Activated CD4-positive, alpha-beta memory T cell treated with anti-CD3 and anti-CD28 coated beads for 36 hours (primary cell): Measurements from ENCODE around the gene IKZF4. TPM values are rescaled to one million over a fixed set of nuclear protein-coding genes. Genes with fewer than 3 reads are reported as not detected.
"Not testable (repeated sequence)": the region's sequence is repeated elsewhere in the genome, so short reads cannot be mapped to it uniquely, and the experiment has no call there.

ENCODE experiments used
- CTCF ChIA-PET: fragments of 350-600 bp; sonication (Branson Sonifier 250); formaldehyde crosslinking; loops from one replicate; lab custom pipeline; 2021; ENCODE audit warnings: antibody characterized with exemption, inconsistent platforms; lab: Charles Lee
- POLR2A ChIA-PET: fragments of 350-600 bp; sonication (Branson Sonifier 250); formaldehyde crosslinking; loops from one replicate; lab custom pipeline; 2021; ENCODE audit warnings: antibody characterized with exemption; lab: Charles Lee
- DNase-seq: peaks from one replicate; pipeline ENCODE4 v3.0.0-alpha.2; 2020
- H3K27ac Mint-ChIP-seq: one replicate; pipeline ENCODE4 v1.8.0; 2021; ENCODE audit warnings: mixed read lengths
- H3K27me3 Mint-ChIP-seq: one replicate; pipeline ENCODE4 v1.8.0; 2021; ENCODE audit warnings: mixed read lengths
- H3K36me3 Mint-ChIP-seq: one replicate; pipeline ENCODE4 v1.8.0; 2021; ENCODE audit warnings: mixed read lengths
- H3K4me1 Mint-ChIP-seq: one replicate; pipeline ENCODE4 v1.8.0; 2021; ENCODE audit warnings: low read depth, mixed read lengths
- H3K4me3 Mint-ChIP-seq: one replicate; pipeline ENCODE4 v1.8.0; 2021; ENCODE audit warnings: mild to moderate bottlenecking, mixed read lengths
- H3K9me3 Mint-ChIP-seq: one replicate; pipeline ENCODE4 v1.8.0; 2021; ENCODE audit warnings: mixed read lengths
- intact Hi-C: fragments of 100-400 bp; cut with micrococcal nuclease; formaldehyde crosslinking; loops from one replicate; pipeline ENCODE4 v1.15.1; 2023
- total RNA-seq, 2 experiments: library from RNA; stranded (reverse); gene quantifications; one replicate each; pipeline ENCODE4 v1.2.3, GENCODE V29; 2021

Gene IKZF4
- total RNA-seq, 2 experiments from 2014 or later: 14.4 to 15.1 TPM

GRCh38 chr12:55999522-55999921, 21.3 kb upstream of the IKZF4 start:
- H3K27me3 Mint-ChIP-seq, H3K27ac Mint-ChIP-seq, H3K4me3 Mint-ChIP-seq, H3K9me3 Mint-ChIP-seq, H3K36me3 Mint-ChIP-seq: not testable (repeated sequence)
- POLR2A ChIA-PET: interaction anchor here (1.2 kb wide), 1 partner anchor 9 kb away, joined by 5 read pairs; no protein-coding TSS in a partner anchor
- intact Hi-C loops: loop anchor here (5.0 kb wide), 1 partner anchor 103 kb away; the partner anchor contains the start of gene PA2G4
- H3K4me1 Mint-ChIP-seq: peaks cover 19% of the 10 kb centered on the region
- CTCF ChIA-PET: interaction anchor here (0.6 to 6.0 kb wide), 5 partner anchors 17 to 132 kb away, joined by 3 to 102 read pairs (median 3); no protein-coding TSS in a partner anchor
- DNase-seq: peak; percentile 25

- H3K27me3 Mint-ChIP-seq, H3K4me3 Mint-ChIP-seq, H3K27ac Mint-ChIP-seq, H3K36me3 Mint-ChIP-seq, H3K9me3 Mint-ChIP-seq, DNase-seq: not testable (repeated sequence)
- POLR2A ChIA-PET: interaction anchor here (1.2 kb wide), 1 partner anchor 8 kb away, joined by 5 read pairs; no protein-coding TSS in a partner anchor
- intact Hi-C loops: loop anchor here (5.0 kb wide), 1 partner anchor 102 kb away; the partner anchor contains the start of gene PA2G4
- CTCF ChIA-PET: interaction anchor here (0.9 to 1.2 kb wide), 2 partner anchors 20 to 29 kb away, joined by 3 read pairs; no protein-coding TSS in a partner anchor
- peaks cover 19% of the 10 kb centered on the region for H3K4me1 Mint-ChIP-seq
These were observed 20.8 kb upstream of the IKZF4 start for GRCh38 chr12:55999999-56000540.

DNA sequence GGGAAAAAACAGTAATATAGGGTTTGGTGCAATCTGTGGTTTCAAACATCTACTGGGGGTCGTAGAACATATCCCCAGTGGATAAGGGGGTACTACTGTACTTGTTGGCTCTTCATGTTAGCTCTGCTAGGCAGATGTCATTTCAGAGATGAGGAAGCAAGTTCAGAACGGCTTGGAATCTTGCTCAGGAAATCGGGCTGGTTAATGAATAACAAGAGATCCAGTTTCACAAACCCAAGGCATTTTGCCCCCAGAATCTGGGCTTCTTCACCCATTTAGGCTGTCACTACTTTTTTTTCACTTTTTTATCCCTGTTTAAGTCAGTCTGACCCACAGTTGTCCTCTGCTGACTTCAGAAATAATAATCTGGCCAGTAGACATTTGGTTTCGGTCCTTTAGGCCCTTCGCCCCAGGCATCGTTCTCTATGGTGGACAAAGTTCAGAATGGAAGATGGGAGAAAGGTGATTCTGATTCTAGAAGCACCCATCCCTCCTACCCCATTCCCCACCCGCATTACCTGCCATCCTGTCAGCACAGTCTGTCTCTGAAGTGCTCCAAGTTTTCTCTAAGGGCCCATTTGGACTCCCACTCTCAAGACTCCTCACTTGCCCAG, 19.2 kb upstream of the IKZF4 start:
- Mint-ChIP-seq H3K4me3 (no peak overlapping the region), H3K36me3 (no peaks in the 10 kb centered on the region), H3K27ac (no peak overlapping the region), H3K9me3 (no peaks in the 10 kb centered on the region), H3K4me1 (peaks cover 14% of the 10 kb centered on the region), H3K27me3 (peaks cover 5% of the 10 kb centered on the region)
- ChIA-PET CTCF (no interaction called here), POLR2A (interaction anchor here (0.6 kb wide), 1 partner anchor 19 kb away, joined by 3 read pairs; the partner anchor contains the start of gene IKZF4)
- no peak for DNase-seq
- intact Hi-C loops: no loop called here

- intact Hi-C loops, H3K27ac Mint-ChIP-seq: not testable (repeated sequence)
- CTCF ChIA-PET: interaction anchor here (1.5 kb wide), 1 partner anchor 26 kb away, joined by 4 read pairs; no protein-coding TSS in a partner anchor
These were observed 17.5 kb upstream of the IKZF4 start for GRCh38 chr12:56003376-56003775.

GRCh38 chr12:56004211-56004610, 16.6 kb upstream of the IKZF4 start:
- Mint-ChIP-seq H3K4me1 (peaks cover 22% of the 10 kb centered on the region), H3K27ac (no peak overlapping the region), H3K4me3 (no peak overlapping the region), H3K9me3 (no peaks in the 10 kb centered on the region), H3K36me3 (no peaks in the 10 kb centered on the region), H3K27me3 (no peaks in the 10 kb centered on the region)
- ChIA-PET POLR2A (no interaction called here), CTCF (interaction anchor here (1.5 to 6.9 kb wide), 2 partner anchors 8 to 25 kb away, joined by 4 to 49 read pairs; partner anchors contain the start of gene SUOX)
- DNase-seq: no peak
- intact Hi-C loops: no loop called here

More at GRCh38 chr12:56003376-56003775, 17.5 kb upstream of the IKZF4 start:
- POLR2A ChIA-PET, H3K9me3 Mint-ChIP-seq, H3K27me3 Mint-ChIP-seq, H3K4me3 Mint-ChIP-seq, H3K36me3 Mint-ChIP-seq, DNase-seq: not testable (repeated sequence)
- H3K4me1 Mint-ChIP-seq: peaks cover 18% of the 10 kb centered on the region

- peak; percentile 71 for DNase-seq
- Mint-ChIP-seq H3K4me3 (peak overlapping the region; percentile 79), H3K9me3 (no peaks in the 10 kb centered on the region), H3K36me3 (no peaks in the 10 kb centered on the region), H3K27ac (peak overlapping the region; percentile 69), H3K4me1 (peaks cover 24% of the 10 kb centered on the region), H3K27me3 (no peaks in the 10 kb centered on the region)
- intact Hi-C loops: loop anchor here (1.0 to 2.0 kb wide), 2 partner anchors 13 to 35 kb away; partner anchors contain the start of gene IKZF4
- POLR2A ChIA-PET: interaction anchor here (1.0 to 1.4 kb wide), 6 partner anchors 8 to 96 kb away, joined by 3 to 5 read pairs (median 4); partner anchors contain the start of genes RAB5B and SUOX
- CTCF ChIA-PET: interaction anchor here (1.6 to 6.9 kb wide), 2 partner anchors 11 to 21 kb away, joined by 7 to 49 read pairs; partner anchors contain the start of gene SUOX
These were observed 13.0 kb upstream of the IKZF4 start for GRCh38 chr12:56007564-56008559.

DNA sequence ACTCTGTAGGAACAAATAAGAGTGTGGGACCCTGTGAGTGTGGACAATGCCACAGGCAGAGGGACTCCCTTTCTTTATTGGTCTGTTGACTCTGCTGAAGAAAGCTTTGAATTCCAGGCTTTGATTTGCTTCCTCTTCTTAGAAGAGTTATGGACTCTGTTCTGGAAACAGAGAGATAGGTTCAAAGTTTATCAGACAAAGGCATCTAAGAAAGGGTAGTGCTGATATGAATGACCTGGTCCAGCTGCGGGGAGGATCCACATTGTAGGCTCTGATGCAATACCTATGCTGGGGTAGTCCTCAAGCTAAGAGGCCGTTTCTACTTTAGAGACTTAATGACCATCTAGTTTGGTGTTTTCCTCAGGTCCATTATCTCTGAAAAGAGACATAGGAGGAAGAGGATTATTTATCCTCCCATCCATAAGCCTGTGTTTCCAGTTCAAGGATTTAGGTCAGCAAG, 10.7 kb upstream of the IKZF4 start:
- intact Hi-C loops: no loop called here
- H3K9me3 Mint-ChIP-seq: no peaks in the 10 kb centered on the region
- no peaks in the 10 kb centered on the region for H3K36me3 Mint-ChIP-seq
- CTCF ChIA-PET: interaction anchor here (0.6 to 6.9 kb wide), 4 partner anchors 13 to 295 kb away, joined by 3 to 49 read pairs (median 4); partner anchors contain the start of genes BLOC1S1 and SUOX
- no peaks in the 10 kb centered on the region for H3K27me3 Mint-ChIP-seq
- DNase-seq: no peak
- POLR2A ChIA-PET: no interaction called here
- H3K27ac Mint-ChIP-seq: no peak overlapping the region
- H3K4me3 Mint-ChIP-seq: no peak overlapping the region
- peaks cover 24% of the 10 kb centered on the region for H3K4me1 Mint-ChIP-seq

- no peaks in the 10 kb centered on the region for H3K27me3 Mint-ChIP-seq
- CTCF ChIA-PET: interaction anchor here (0.9 to 1.3 kb wide), 2 partner anchors 13 to 15 kb away, joined by 3 to 8 read pairs; no protein-coding TSS in a partner anchor
- POLR2A ChIA-PET: interaction anchor here (0.6 to 0.8 kb wide), 2 partner anchors 34 to 1057 kb away, joined by 3 to 4 read pairs; no protein-coding TSS in a partner anchor
- intact Hi-C loops: no loop called here
- H3K9me3 Mint-ChIP-seq: no peaks in the 10 kb centered on the region
- H3K36me3 Mint-ChIP-seq: no peaks in the 10 kb centered on the region
- H3K4me3 Mint-ChIP-seq: no peak overlapping the region
- H3K4me1 Mint-ChIP-seq: peaks cover 30% of the 10 kb centered on the region
- H3K27ac Mint-ChIP-seq: no peak overlapping the region
- DNase-seq: no peak
These were observed 9.2 kb upstream of the IKZF4 start for GRCh38 chr12:56011509-56012090.

DNA sequence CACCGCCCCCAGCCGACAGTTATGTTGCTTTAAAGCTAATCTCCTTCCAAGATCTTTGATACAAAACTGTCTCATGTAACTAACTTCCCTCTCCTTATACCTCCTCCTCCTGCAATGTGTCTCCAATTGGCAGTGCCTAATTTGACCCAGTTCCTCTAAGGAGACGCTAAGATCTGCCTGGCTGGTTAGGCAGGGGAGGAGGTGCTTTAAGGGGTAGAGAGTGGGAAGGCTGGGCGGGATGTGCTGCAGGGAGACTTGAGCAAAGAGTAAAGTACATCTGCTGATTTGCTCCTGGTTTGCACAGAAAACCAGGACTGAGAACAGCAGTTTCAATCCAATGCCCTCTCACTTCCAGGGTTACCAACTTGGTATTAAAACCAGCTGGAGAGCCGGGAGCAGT, 7.4 kb upstream of the IKZF4 start:
- POLR2A ChIA-PET: interaction anchor here (1.0 to 1.1 kb wide), 2 partner anchors 27 to 40 kb away, joined by 3 to 4 read pairs; partner anchors contain the start of gene RAB5B
- Mint-ChIP-seq H3K4me1 (peaks cover 19% of the 10 kb centered on the region), H3K27me3 (no peaks in the 10 kb centered on the region), H3K36me3 (no peaks in the 10 kb centered on the region), H3K4me3 (no peak overlapping the region), H3K27ac (no peak overlapping the region), H3K9me3 (no peaks in the 10 kb centered on the region)
- CTCF ChIA-PET: interaction anchor here (0.7 to 1.1 kb wide), 2 partner anchors 16 to 67 kb away, joined by 3 read pairs; no protein-coding TSS in a partner anchor
- intact Hi-C loops: no loop called here
- no peak for DNase-seq

DNA sequence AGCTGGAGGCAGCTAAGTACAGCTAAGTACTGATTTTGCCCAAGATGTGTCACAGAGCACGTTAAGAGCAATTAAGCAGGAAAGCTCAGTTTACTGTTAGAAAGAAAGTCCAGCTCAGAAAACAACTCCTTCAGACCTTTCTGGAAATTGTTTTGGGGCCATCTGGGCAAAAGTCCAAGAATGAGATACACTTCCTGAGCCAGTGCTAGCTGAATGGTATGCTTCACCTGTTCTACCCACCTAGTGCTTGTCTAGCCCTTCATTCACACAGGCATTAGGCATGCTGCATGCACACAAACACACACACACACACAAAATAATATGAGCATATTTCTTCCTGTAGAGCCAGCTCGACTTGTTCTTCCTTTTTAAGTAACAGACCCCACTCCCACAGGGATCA, 6.6 kb upstream of the IKZF4 start:
- no peaks in the 10 kb centered on the region for H3K36me3 Mint-ChIP-seq
- no peak overlapping the region for H3K27ac Mint-ChIP-seq
- POLR2A ChIA-PET: interaction anchor here (1.0 to 1.1 kb wide), 2 partner anchors 27 to 41 kb away, joined by 3 to 4 read pairs; partner anchors contain the start of gene RAB5B
- H3K27me3 Mint-ChIP-seq: no peaks in the 10 kb centered on the region
- intact Hi-C loops: no loop called here
- H3K4me3 Mint-ChIP-seq: no peak overlapping the region
- DNase-seq: no peak
- H3K9me3 Mint-ChIP-seq: no peaks in the 10 kb centered on the region
- CTCF ChIA-PET: interaction anchor here (0.7 to 1.1 kb wide), 2 partner anchors 15 to 68 kb away, joined by 3 read pairs; no protein-coding TSS in a partner anchor
- peaks cover 15% of the 10 kb centered on the region for H3K4me1 Mint-ChIP-seq
